GM18858 (cell line): Measurements from ENCODE around the gene SLC6A7.

Source experiments
- ATAC-seq: cut with Tn5 transposase; IDR thresholded peaks from one replicate; pipeline ENCODE4 v1.9.1; 2021; ENCODE audit not compliant: unreplicated experiment

SLC6A7 gene

GRCh38 chr5:150189728-150190502 is at the start of gene SLC6A7:
Gene SLC6A7, plus strand, starts transcription at chr5:150190062. Its CDS starts 266 bp downstream, at chr5:150190328.
- no peak for ATAC-seq

GRCh38 chr5:150140830-150141229 is 49.0 kb upstream of the SLC6A7 start:
- no peak for ATAC-seq

GRCh38 chr5:150141544-150142184 is 48.2 kb upstream of the SLC6A7 start:
- no peak for ATAC-seq

GRCh38 chr5:150142185-150142958 is 47.5 kb upstream of the SLC6A7 start:
- ATAC-seq, result no peak

- ATAC-seq, result no peak
These were observed 46.9 kb upstream of the SLC6A7 start for GRCh38 chr5:150142959-150143349.

- ATAC-seq, result no peak
These were observed 46.3 kb upstream of the SLC6A7 start for GRCh38 chr5:150143350-150144245.

- ATAC-seq, result no peak
These were observed 45.5 kb upstream of the SLC6A7 start for GRCh38 chr5:150144246-150144801.

- ATAC-seq, result no peak
These were observed 45.0 kb upstream of the SLC6A7 start for GRCh38 chr5:150144879-150145278.

GRCh38 chr5:150146235-150146634 is 43.6 kb upstream of the SLC6A7 start:
- ATAC-seq, result no peak

- no peak for ATAC-seq
These were observed 42.8 kb upstream of the SLC6A7 start for GRCh38 chr5:150146862-150147601.

GRCh38 chr5:150147670-150148069 is 42.2 kb upstream of the SLC6A7 start:
- ATAC-seq, result no peak

- no peak for ATAC-seq
These were observed 41.5 kb upstream of the SLC6A7 start for GRCh38 chr5:150148117-150148927.

GRCh38 chr5:150149618-150150017 is 40.2 kb upstream of the SLC6A7 start:
- no peak for ATAC-seq

- no peak for ATAC-seq
These were observed 37.0 kb upstream of the SLC6A7 start for GRCh38 chr5:150152636-150153462.

GRCh38 chr5:150153483-150153882 is 36.4 kb upstream of the SLC6A7 start:
- ATAC-seq, result no peak

- no peak for ATAC-seq
These were observed 35.8 kb upstream of the SLC6A7 start for GRCh38 chr5:150153957-150154617.

GRCh38 chr5:150154618-150155128 is 35.2 kb upstream of the SLC6A7 start:
- ATAC-seq, result no peak
